GM12801 (cell line): ENCODE measurements around the gene RGS2.

Experiments
- CTCF ChIP-seq: IDR thresholded peaks from one replicate; pipeline ENCODE4 v1.5.1; 2011; ENCODE audit warnings: control low read depth; ENCODE audit not compliant: insufficient read length; ENCODE audit errors: extremely low read depth

RGS2 gene

GRCh38 chr1:192808518-192809306 lies at the start of gene RGS2:
RGS2 (plus strand) TSS chr1:192809039; CDS start chr1:192809072, 33 bp downstream.
- no peak for TF ChIP-seq CTCF

GRCh38 chr1:192759104-192759503 lies 49.7 kb upstream of the RGS2 start:
- no peak for TF ChIP-seq CTCF

- no peak for TF ChIP-seq CTCF
These were observed 46.6 kb upstream of the RGS2 start for GRCh38 chr1:192762265-192762664.

GRCh38 chr1:192763243-192763642 lies 45.6 kb upstream of the RGS2 start:
- TF ChIP-seq CTCF = no peak

- TF ChIP-seq CTCF = no peak
These were observed 45.1 kb upstream of the RGS2 start for GRCh38 chr1:192763756-192764155.

- no peak for TF ChIP-seq CTCF
These were observed 44.2 kb upstream of the RGS2 start for GRCh38 chr1:192764675-192765074.

- no peak for TF ChIP-seq CTCF
These were observed 42.7 kb upstream of the RGS2 start for GRCh38 chr1:192766009-192766625.
